GM18508 (cell line): ENCODE data around the gene CADM1.

Experiments used
- ATAC-seq: cut with Tn5 transposase; IDR thresholded peaks from one replicate; pipeline ENCODE4 v1.9.1; 2021; ENCODE audit warnings: moderate number of reproducible peaks; ENCODE audit not compliant: insufficient read depth, unreplicated experiment

The CADM1 gene

GRCh38 chr11:115144014-115144413 is 360.2 kb downstream of the CADM1 start:
- ATAC-seq, result no peak

GRCh38 chr11:115141231-115142114 is 362.7 kb downstream of the CADM1 start:
- no peak for ATAC-seq

GRCh38 chr11:115135936-115136335 is 368.3 kb downstream of the CADM1 start:
- ATAC-seq, result no peak

GRCh38 chr11:115134926-115135325 is 369.3 kb downstream of the CADM1 start:
- ATAC-seq, result no peak

- no peak for ATAC-seq
Observed at GRCh38 chr11:115133475-115134209, 370.6 kb downstream of the CADM1 start.

- no peak for ATAC-seq
Observed at GRCh38 chr11:115132436-115133228, 371.6 kb downstream of the CADM1 start.

DNA sequence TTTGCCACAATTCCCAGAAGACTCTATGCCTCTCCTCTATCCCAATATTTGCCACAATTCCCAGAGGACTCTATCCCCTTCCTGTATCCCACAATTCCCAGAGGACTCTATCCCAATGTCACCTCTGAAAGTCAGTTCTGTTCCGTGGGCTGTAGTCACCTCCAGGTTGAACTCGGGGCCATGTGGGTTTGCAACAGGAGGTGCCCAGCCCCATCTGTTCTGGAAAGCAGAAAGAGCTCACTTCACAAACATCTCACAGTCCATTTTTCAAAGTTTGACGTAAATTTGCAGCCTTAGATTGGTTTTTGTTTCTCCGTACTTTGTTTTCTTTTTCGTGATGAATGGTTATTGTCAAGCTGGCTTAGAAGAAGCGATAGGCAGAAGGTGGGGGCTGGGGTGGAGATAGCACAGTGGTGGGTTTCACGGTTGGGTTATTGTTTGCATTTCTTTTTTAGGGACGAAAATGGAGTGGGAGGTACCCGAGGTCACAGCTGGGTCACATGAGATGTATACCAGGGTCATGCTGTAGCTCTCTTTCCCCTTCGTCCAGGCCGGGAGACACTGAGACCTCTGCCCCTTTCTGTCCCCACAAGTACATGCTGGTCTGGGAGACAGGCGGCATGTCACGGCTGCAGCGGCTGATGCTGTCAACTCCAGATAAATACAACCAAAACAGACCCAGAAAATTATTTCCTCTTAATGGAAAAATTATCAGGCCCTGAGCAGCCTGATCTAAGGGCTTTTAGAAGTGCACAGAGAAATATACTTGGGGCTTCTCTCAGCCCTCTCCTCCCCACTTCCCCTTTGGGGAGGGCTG is 374.5 kb downstream of the CADM1 start:
- no peak for ATAC-seq

- ATAC-seq, result no peak
Observed at GRCh38 chr11:115128226-115128625, 376.0 kb downstream of the CADM1 start.

DNA sequence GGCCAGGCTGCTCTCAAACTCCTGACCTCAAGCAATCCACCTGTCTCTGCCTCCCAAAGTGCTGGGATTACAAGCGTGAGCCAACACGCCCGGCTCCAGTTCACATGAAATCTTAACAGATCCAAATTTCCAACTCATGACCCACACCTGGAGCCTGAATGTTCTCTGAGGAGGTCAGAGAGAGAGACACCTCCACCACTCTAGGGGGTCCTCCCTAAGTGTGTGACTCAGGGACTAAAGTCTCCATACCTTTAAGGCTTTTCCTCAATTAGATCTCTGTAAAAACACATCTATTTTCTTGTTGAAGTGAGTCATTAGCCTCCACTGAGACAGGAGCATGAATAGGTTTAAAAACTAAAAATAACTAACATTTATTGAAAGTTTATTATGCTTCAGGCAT is 376.4 kb downstream of the CADM1 start:
- ATAC-seq, result no peak

DNA sequence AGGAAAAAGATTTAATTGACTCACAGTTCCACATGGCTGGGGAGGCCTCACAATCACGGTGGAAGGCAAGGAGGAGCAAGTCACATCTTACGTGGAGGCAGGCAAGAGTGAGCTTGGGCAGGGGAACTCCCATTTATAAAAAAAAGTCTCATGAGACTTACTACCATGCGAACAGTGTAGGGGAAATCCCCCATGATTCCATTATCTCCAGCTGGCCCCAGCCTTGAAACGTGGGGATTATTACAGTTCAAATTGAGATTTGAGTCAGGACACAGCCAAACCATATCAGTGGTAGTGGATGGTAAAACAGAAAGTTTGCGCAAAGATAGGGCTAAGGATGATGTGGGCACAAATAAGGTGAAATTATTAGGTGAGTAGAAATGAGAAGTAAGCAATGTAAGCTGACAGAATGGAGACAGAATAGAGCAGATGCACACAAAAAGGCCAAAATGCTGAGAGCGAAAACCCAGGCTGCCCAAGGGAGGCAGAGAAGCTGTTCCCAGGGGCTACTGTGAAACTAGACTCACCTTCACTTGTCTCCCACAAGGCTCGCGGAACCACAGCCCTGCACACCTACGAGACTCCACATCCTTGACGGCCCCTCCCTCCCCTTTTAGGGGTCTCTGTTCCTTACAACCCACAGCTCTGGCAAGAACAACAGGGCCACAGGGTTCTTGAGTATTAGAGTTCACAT is 377.6 kb downstream of the CADM1 start:
- peak; percentile 82 for ATAC-seq

GRCh38 chr11:115126092-115126491 is 378.1 kb downstream of the CADM1 start:
- no peak for ATAC-seq

DNA sequence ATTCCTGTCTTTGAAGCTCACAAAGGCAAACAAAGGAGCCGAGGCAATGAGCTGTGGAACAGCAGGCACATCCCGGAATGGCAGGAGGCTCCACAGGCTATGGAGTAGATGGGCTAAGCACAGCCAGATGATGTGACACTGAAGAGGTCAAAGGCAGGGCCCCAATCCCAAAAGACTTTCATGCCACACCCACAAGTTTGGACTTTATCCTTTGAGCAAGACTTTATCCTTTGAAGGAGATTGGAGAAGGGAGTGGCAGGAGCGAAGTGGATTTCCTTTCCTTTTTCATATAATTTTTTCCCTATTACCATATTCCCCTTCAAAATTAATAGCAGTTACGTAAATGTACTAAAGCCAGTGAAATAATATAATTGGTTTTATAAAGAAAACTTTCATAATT is 379.4 kb downstream of the CADM1 start:
- ATAC-seq, result no peak

- no peak for ATAC-seq
Observed at GRCh38 chr11:115123641-115124040, 380.6 kb downstream of the CADM1 start.

- no peak for ATAC-seq
Observed at GRCh38 chr11:115122274-115122673, 381.9 kb downstream of the CADM1 start.
